IMR-90 (cell line): ENCODE data around the gene RAB40C. TPM values are rescaled to one million over a fixed set of nuclear protein-coding genes. Genes with fewer than 3 reads are reported as not detected.

Source experiments
- ATAC-seq: fragments of 200-7000 bp; cut with Tn5 transposase; 2 replicates; pipeline ENCODE4 v1.9.1; 2020; ENCODE audit warnings: low read depth, mild to moderate bottlenecking, moderate library complexity
- BruUV-seq: library from RNA; stranded (reverse); fragments of 400-500 nt; replicated peaks from 2 replicates; lab custom pipeline; 2021; lab: Mats Ljungman, UMichigan
- CTCF ChIA-PET: fragments of 300-600 bp; formaldehyde crosslinking; extraction: SDS; loops from one replicate; lab custom pipeline; 2021; ENCODE audit warnings: antibody characterized with exemption; lab: Yijun Ruan, JAX
- POLR2A ChIA-PET: fragments of 300-600 bp; sonication (Branson Sonifier 250); formaldehyde crosslinking; loops from one replicate; lab custom pipeline; 2022; ENCODE audit warnings: antibody characterized with exemption; ENCODE audit not compliant: unreplicated experiment; lab: Charles Lee
- DNase-seq: peaks from one replicate; pipeline ENCODE4 v3.0.0; 2013
- H2AFZ ChIP-seq: replicated peaks from 2 replicates; pipeline ENCODE3; 2013; ENCODE audit warnings: low read length, mild to moderate bottlenecking; ENCODE audit not compliant: poor library complexity
- H2AK5ac ChIP-seq: 2 replicates; pipeline ENCODE4 v1.6.1; 2013; ENCODE audit warnings: low read depth, low read length, inconsistent platforms
- H2AK9ac ChIP-seq: replicated peaks from 2 replicates; pipeline ENCODE3; 2013; ENCODE audit warnings: mild to moderate bottlenecking, low read depth, low read length, moderate library complexity; ENCODE audit not compliant: poor library complexity
- H2BK120ac ChIP-seq: 2 replicates; pipeline ENCODE4 v1.6.1; 2013; ENCODE audit warnings: low read depth, low read length, inconsistent platforms
- H2BK15ac ChIP-seq: 3 replicates; pipeline ENCODE4 v1.6.1; 2013; ENCODE audit warnings: low read depth, low read length, inconsistent platforms
- H2BK20ac ChIP-seq: 2 replicates; pipeline ENCODE4 v1.6.1; 2013; ENCODE audit warnings: low read depth, mild to moderate bottlenecking, inconsistent platforms, low read length, moderate library complexity
- H2BK5ac ChIP-seq: 2 replicates; pipeline ENCODE4 v1.6.1; 2013; ENCODE audit warnings: mild to moderate bottlenecking, low read depth, low read length, inconsistent platforms; ENCODE audit not compliant: poor library complexity, severe bottlenecking
- H3K14ac ChIP-seq: replicated peaks from 2 replicates; pipeline ENCODE4 v1.6.1; 2013; ENCODE audit warnings: low read depth, low read length, inconsistent platforms
- H3K18ac ChIP-seq: 2 replicates; pipeline ENCODE4 v1.6.1; 2013; ENCODE audit warnings: low read depth, low read length, control low read depth
- H3K23ac ChIP-seq: 2 replicates; pipeline ENCODE4 v1.6.1; 2013; ENCODE audit warnings: low read depth, low read length, inconsistent platforms
- H3K27ac ChIP-seq: 2 replicates; pipeline ENCODE4 v1.5.1; 2013; ENCODE audit warnings: mild to moderate bottlenecking, control low read depth, low read length; ENCODE audit not compliant: insufficient read depth
- H3K27me3 ChIP-seq: 2 replicates; pipeline ENCODE4 v1.6.1; 2013; ENCODE audit warnings: low read length; ENCODE audit not compliant: control insufficient read depth, insufficient read depth
- H3K36me3 ChIP-seq: 2 replicates; pipeline ENCODE4 v1.6.1; 2013; ENCODE audit warnings: low read length, mixed read lengths; ENCODE audit not compliant: control insufficient read depth, insufficient read depth
- H3K4ac ChIP-seq: 2 replicates; pipeline ENCODE4 v1.6.1; 2013; ENCODE audit warnings: low read depth, low read length, inconsistent platforms
- H3K4me1 ChIP-seq: 2 replicates; pipeline ENCODE4 v1.6.1; 2013; ENCODE audit warnings: low read length, mixed read lengths; ENCODE audit not compliant: control insufficient read depth, insufficient read depth
- H3K4me2 ChIP-seq: 2 replicates; pipeline ENCODE4 v1.6.1; 2013; ENCODE audit warnings: low read depth, mild to moderate bottlenecking, control low read depth, low read length, moderate library complexity
- H3K4me3 ChIP-seq: 2 replicates; pipeline ENCODE4 v1.5.1; 2013; ENCODE audit warnings: low read depth, mild to moderate bottlenecking, control low read depth, low read length, moderate library complexity; ENCODE audit not compliant: insufficient read depth
- H3K56ac ChIP-seq: 2 replicates; pipeline ENCODE4 v1.6.1; 2013; ENCODE audit warnings: low read length, inconsistent platforms; ENCODE audit not compliant: insufficient read depth; ENCODE audit errors: extremely low read depth
- H3K79me1 ChIP-seq, 2 experiments: 2 replicates each; pipeline ENCODE4 v1.6.1; 2013; ENCODE audit warnings: low read length in 2 of 2, inconsistent platforms in 1 of 2, low read depth in 1 of 2
- H3K9ac ChIP-seq: 2 replicates; pipeline ENCODE4 v1.6.1; 2013; ENCODE audit warnings: low read depth, low read length, control low read depth
- H3K9me1 ChIP-seq: 2 replicates; pipeline ENCODE4 v1.6.1; 2013; ENCODE audit warnings: low read length, inconsistent platforms; ENCODE audit not compliant: insufficient read depth
- H3K9me3 ChIP-seq: 2 replicates; pipeline ENCODE4 v1.6.1; 2013; ENCODE audit warnings: low read length; ENCODE audit not compliant: control insufficient read depth, insufficient read depth
- H4K20me1 ChIP-seq: 2 replicates; pipeline ENCODE4 v1.6.1; 2013; ENCODE audit warnings: low read length, inconsistent platforms; ENCODE audit not compliant: insufficient read depth
- H4K5ac ChIP-seq: 2 replicates; pipeline ENCODE4 v1.6.1; 2013; ENCODE audit warnings: mild to moderate bottlenecking, low read depth, low read length, control low read depth
- H4K8ac ChIP-seq, 2 experiments: 2 replicates each; pipeline ENCODE4 v1.6.1; 2013; ENCODE audit warnings: low read depth in 2 of 2, low read length in 2 of 2, control low read depth in 1 of 2, inconsistent platforms in 1 of 2
- H4K91ac ChIP-seq: 2 replicates; pipeline ENCODE4 v1.6.1; 2013; ENCODE audit warnings: low read depth, low read length, inconsistent platforms; ENCODE audit not compliant: insufficient read depth
- BHLHE40 ChIP-seq: fragments of 150-350 bp; IDR thresholded peaks from 2 replicates; pipeline ENCODE4 v1.6.1; 2016; ENCODE audit warnings: mild to moderate bottlenecking, low read depth, low read length
- CEBPB ChIP-seq: IDR thresholded peaks from 2 replicates; pipeline ENCODE4 v1.6.1; 2012; ENCODE audit warnings: low read depth, low read length, improper control_type of control experiment
- MXI1 ChIP-seq: IDR thresholded peaks from 2 replicates; pipeline ENCODE4 v1.6.1; 2012; ENCODE audit warnings: low read depth, mild to moderate bottlenecking, low read length, moderate library complexity, borderline replicate concordance
- WGBS, 2 experiments: methylation state at CpG; one replicate each; pipeline versions ENCODE4 v1.1.5 to v1.1.7; 2013; ENCODE audit warnings: missing lambda C conversion rate in 2 of 2; ENCODE audit not compliant: insufficient read length in 1 of 2; ENCODE audit errors: extremely low coverage in 2 of 2; 5-methylcytosine and 5-hydroxymethylcytosine counted together
- dilution Hi-C: fragments of 300-500 bp; cut with HindIII; formaldehyde crosslinking; loops from one replicate; pipeline ENCODE4 v1.14.3; 2018; ENCODE audit warnings: low sequenced_read_pairs; ENCODE audit not compliant: unreplicated experiment
- in situ Hi-C: fragments of 300-500 bp; cut with MboI; formaldehyde crosslinking; loops from 3 replicates; pipeline ENCODE4 v1.14.3; 2019; ENCODE audit warnings: low sequenced_read_pairs, inconsistent platforms, mixed read lengths
- intact Hi-C: fragments of 100-400 bp; cut with micrococcal nuclease; formaldehyde crosslinking; loops from 2 replicates; pipeline ENCODE4 v1.10.0; 2022
- polyA plus RNA-seq, 3 experiments: library from polyadenylated mRNA; depleted of rRNA; stranded (reverse); fragments of >200 nt; gene quantifications; 2 replicates each; pipeline ENCODE4 v1.2.3, GENCODE V29; 2012; ENCODE audit warnings: low replicate concordance in 1 of 3
- total RNA-seq: library from RNA; depleted of rRNA; stranded (reverse); fragments of >200 nt; gene quantifications from 2 replicates; pipeline ENCODE4 v1.2.3, GENCODE V29; 2012

Gene RAB40C
- total and polyA plus RNA-seq, 2 of the 4 experiments (the other 2 are of a cell fraction) = 6.8 to 13.7 TPM

DNA sequence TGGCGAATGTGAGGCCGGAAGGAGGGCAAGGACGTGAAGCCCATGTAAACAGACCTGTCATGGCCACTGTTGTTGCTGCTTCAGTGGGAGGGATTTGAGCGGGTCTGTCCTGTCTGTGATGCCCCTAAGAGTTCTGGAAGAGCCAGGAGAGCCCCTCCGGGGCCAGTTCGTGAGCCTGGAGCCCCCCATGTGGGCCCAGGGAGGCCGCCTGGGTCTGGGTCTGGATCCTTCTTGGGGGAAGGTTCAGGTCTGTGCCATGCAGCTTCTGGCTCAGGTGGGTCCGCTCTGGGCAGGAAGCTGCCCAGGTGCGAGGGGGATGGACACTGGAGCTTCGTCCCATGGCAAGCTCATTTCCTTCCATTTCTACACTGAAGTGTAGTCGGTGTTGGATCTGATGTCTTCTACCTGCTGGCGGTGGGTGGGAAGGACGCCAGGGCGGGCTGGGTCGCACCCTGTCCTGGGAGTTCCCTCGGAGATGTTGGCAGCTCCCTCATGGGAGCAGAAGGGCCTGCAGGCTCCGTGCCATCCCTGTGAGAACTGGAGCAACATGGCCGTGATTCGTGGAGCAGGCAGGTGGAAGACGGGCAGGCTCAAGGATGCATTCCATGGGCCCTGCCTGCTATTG lies 29.7 kb downstream of the RAB40C start:
- 94% methylated on average over 6 of the region's 20 CpGs; no CpG with 5 or more reads in 1 of the 2 experiments for WGBS, 2 experiments
- Histone ChIP-seq H3K79me1 (peaks cover 10 to 46% of the 10 kb centered on the region in 2 experiments; a peak in 3 of 4 replicates), H3K27ac (no peak overlapping the region), H3K9ac (no peak overlapping the region), H3K4me3 (no peak overlapping the region), H4K91ac (no peak overlapping the region), H2AFZ (no peak overlapping the region), H3K14ac (no peak overlapping the region), H3K9me1 (peaks cover 6% of the 10 kb centered on the region; the same call in 1 of the 2 replicates), H2AK5ac (no peak overlapping the region), H3K18ac (no peak overlapping the region), H3K56ac (no peak overlapping the region), H3K9me3 (no peaks in the 10 kb centered on the region), H2BK5ac (no peak overlapping the region), H3K4me1 (peaks cover 3% of the 10 kb centered on the region; the same call in 1 of the 2 replicates), H4K8ac (no peak overlapping the region), H3K4ac (no peak overlapping the region), H2BK20ac (no peak overlapping the region), H3K23ac (no peak overlapping the region), H2BK15ac (no peak overlapping the region), H2BK120ac (no peak overlapping the region), H4K20me1 (peaks cover 19% of the 10 kb centered on the region), H2AK9ac (no peak overlapping the region), H3K4me2 (no peak overlapping the region), H3K36me3 (peaks cover 2% of the 10 kb centered on the region; the same call in 1 of the 2 replicates), H3K27me3 (no peaks in the 10 kb centered on the region), H4K5ac (no peak overlapping the region)
- DNase-seq (no peak), ATAC-seq (no peak)
- no peak for TF ChIP-seq MXI1
- no peak for TF ChIP-seq BHLHE40
- no peak for TF ChIP-seq CEBPB
- ChIA-PET CTCF (no interaction called here), POLR2A (no interaction called here)
- in situ Hi-C loops (no loop called here), intact Hi-C loops (no loop called here), dilution Hi-C loops (no loop called here)
- BruUV-seq = no TSS peak
